Measurements from ENCODE around the gene IDUA.

IDUA gene

DNA sequence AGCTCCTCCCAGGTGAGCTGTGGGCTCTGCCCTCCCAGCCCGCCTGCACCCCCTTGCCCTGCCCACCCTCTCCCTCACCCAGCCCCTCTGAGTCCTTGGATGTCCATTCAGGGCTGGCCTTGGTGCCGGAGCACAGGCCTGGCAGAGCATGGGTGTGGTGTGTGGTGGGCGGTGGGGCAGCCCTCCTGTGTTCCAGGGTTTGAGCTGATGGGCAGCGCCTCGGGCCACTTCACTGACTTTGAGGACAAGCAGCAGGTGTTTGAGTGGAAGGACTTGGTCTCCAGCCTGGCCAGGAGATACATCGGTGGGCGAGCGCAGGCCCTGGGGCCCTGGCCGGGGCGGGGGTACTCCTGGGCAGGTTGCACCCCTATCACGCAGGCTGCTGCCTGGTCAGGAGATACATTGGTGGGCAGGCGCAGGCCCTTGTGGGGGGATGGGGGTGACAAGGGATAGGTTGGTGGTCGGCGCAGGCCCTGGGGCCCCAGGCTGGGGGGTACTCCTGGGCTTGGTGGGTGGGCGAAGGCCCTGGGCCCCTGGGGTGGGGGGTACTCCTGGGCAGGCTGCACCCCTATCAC is 13.9 kb downstream of the IDUA start:
- H3K4me3 Mint-ChIP-seq, result no peak overlapping the region
- H3K36me3 Mint-ChIP-seq (ENCODE audit: insufficient read depth), result peaks cover 4% of the 10 kb centered on the region
- DNase-seq, result no peak
- no peak for ATAC-seq (replicated peaks)
- H3K27ac Mint-ChIP-seq, result no peak overlapping the region
- peaks cover 6 to 8% of the 10 kb centered on the region in 2 donors for H3K4me1 Mint-ChIP-seq (ENCODE audit: low read depth in 2 of 2)
- H3K27me3 Mint-ChIP-seq, result peaks cover 45 to 75% of the 10 kb centered on the region in 2 donors
- no peaks in the 10 kb centered on the region for H3K9me3 Mint-ChIP-seq

DNA sequence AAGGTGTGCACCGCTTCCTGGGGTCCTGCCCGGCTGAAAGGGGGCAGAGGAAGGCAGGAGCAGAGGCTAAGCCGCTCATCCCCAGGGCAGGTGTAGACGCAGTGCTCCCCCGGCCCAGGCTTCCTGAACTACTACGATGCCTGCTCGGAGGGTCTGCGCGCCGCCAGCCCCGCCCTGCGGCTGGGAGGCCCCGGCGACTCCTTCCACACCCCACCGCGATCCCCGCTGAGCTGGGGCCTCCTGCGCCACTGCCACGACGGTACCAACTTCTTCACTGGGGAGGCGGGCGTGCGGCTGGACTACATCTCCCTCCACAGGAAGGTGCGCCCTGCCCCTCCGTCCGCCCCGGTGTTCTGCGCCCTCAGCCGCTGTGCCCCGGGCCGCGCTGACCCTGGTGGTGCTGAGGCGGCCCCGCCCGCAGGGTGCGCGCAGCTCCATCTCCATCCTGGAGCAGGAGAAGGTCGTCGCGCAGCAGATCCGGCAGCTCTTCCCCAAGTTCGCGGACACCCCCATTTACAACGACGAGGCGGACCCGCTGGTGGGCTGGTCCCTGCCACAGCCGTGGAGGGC is 14.8 kb downstream of the IDUA start:
- Mint-ChIP-seq H3K4me3 (no peak overlapping the region), H3K27me3 (peaks cover 52 to 75% of the 10 kb centered on the region in 2 donors)

DNA sequence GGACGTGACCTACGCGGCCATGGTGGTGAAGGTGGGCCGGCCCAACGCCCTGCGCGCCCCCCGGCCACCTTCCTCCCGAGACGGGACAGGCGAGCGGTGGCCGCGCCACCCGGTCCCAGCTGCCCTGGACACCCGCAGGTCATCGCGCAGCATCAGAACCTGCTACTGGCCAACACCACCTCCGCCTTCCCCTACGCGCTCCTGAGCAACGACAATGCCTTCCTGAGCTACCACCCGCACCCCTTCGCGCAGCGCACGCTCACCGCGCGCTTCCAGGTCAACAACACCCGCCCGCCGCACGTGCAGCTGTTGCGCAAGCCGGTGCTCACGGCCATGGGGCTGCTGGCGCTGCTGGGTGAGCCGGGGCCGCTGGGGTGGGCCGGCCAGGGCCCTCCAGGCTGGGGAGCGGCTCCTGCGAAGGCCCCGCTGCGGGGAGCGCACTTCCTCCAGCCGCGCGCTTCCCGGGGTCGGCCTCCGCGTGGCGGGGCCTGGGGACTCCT is 15.3 kb downstream of the IDUA start:
- Mint-ChIP-seq H3K27me3 (peaks cover 52 to 75% of the 10 kb centered on the region in 2 donors), H3K4me3 (no peak overlapping the region), H3K4me1 (ENCODE audit: low read depth in 2 of 2) (peaks cover 3 to 4% of the 10 kb centered on the region in 2 donors), H3K27ac (no peak overlapping the region), H3K36me3 (ENCODE audit: insufficient read depth) (peaks cover 4% of the 10 kb centered on the region), H3K9me3 (no peaks in the 10 kb centered on the region)
- ATAC-seq (replicated peaks) (peak; percentile 46), DNase-seq (no peak)

More for the DNA sequence above, 14.8 kb downstream of the IDUA start:
- H3K27ac Mint-ChIP-seq, result no peak overlapping the region
- H3K4me1 Mint-ChIP-seq (ENCODE audit: low read depth in 2 of 2), result peaks cover 6 to 8% of the 10 kb centered on the region in 2 donors
- no peak for ATAC-seq (replicated peaks)
- H3K9me3 Mint-ChIP-seq, result no peaks in the 10 kb centered on the region
- peaks cover 4% of the 10 kb centered on the region for H3K36me3 Mint-ChIP-seq (ENCODE audit: insufficient read depth)
- no peak for DNase-seq

DNA sequence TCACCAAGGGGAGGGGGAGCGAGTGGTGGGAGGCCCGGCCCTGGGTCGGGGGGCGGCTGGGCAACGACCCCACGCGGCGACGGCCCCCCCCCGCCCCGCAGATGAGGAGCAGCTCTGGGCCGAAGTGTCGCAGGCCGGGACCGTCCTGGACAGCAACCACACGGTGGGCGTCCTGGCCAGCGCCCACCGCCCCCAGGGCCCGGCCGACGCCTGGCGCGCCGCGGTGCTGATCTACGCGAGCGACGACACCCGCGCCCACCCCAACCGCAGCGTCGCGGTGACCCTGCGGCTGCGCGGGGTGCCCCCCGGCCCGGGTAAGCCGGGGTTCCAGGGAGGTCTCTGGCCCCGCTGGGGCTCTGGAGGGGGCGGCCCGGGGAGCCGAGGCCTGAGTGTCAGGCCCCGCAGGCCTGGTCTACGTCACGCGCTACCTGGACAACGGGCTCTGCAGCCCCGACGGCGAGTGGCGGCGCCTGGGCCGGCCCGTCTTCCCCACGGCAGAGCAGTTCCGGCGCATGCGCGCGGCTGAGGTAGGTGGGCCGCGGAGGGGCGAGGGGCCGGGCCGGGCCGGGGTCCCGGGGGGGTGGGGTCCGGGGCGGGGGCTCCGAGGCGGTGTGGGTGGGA is 15.9 kb downstream of the IDUA start:
- Mint-ChIP-seq H3K4me1 (ENCODE audit: low read depth in 2 of 2) (peaks cover 3 to 4% of the 10 kb centered on the region in 2 donors), H3K27ac (no peak overlapping the region), H3K36me3 (ENCODE audit: insufficient read depth) (peaks cover 4% of the 10 kb centered on the region), H3K27me3 (peaks cover 54 to 78% of the 10 kb centered on the region in 2 donors), H3K9me3 (no peaks in the 10 kb centered on the region), H3K4me3 (no peak overlapping the region)
- DNase-seq, result no peak
- peak; percentile 16 for ATAC-seq (replicated peaks)

DNA sequence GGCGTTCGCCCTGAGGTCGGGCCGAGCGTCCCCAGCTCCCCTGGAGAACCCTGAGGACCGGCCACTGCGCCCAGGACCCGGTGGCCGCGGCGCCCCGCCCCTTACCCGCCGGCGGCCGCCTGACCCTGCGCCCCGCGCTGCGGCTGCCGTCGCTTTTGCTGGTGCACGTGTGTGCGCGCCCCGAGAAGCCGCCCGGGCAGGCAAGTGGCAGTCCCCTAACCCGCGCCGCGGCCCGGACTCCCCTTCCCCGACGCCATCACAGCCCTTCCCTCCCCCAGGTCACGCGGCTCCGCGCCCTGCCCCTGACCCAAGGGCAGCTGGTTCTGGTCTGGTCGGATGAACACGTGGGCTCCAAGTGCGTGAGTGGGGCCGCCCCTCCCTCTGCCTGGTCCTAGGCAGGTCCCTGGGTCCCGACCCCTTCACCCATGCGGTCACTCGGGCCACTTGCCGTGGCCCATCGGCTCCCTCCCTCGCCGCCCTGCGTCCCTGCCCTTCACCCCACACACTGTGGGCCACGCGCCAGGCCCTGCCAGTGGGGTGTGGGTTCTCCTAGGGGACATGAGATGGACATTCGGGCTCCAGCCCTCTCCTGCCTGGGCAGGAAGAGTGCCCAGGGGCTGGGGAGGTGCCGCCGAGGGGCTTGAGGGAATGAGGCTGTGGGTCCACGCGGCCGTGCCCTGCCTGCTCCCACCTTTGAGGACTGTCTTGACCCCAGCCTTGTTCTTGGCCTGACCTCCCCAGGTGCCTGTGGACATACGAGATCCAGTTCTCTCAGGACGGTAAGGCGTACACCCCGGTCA is 16.6 kb downstream of the IDUA start:
- DNase-seq (no peak), ATAC-seq (replicated peaks) (no peak)
- peaks cover under 1% of the 10 kb centered on the region in 2 donors for H3K4me1 Mint-ChIP-seq (ENCODE audit: low read depth in 2 of 2)
- H3K27ac Mint-ChIP-seq, result no peak overlapping the region
- no peaks in the 10 kb centered on the region for H3K9me3 Mint-ChIP-seq
- peaks cover 55 to 78% of the 10 kb centered on the region in 2 donors for H3K27me3 Mint-ChIP-seq
- peaks cover 4% of the 10 kb centered on the region for H3K36me3 Mint-ChIP-seq (ENCODE audit: insufficient read depth)
- H3K4me3 Mint-ChIP-seq, result no peak overlapping the region

DNA sequence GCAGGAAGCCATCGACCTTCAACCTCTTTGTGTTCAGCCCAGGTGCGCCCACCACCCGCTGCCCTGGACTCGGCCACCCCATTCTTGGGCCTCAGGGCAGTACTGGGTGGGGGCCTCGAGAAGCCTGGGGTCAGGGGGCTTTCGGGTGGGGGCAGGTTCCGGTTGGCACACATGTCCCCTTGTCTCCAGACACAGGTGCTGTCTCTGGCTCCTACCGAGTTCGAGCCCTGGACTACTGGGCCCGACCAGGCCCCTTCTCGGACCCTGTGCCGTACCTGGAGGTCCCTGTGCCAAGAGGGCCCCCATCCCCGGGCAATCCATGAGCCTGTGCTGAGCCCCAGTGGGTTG is 17.2 kb downstream of the IDUA start:
- H3K9me3 Mint-ChIP-seq, result no peaks in the 10 kb centered on the region
- no peak overlapping the region for H3K27ac Mint-ChIP-seq
- ATAC-seq (replicated peaks) (no peak), DNase-seq (no peak)
- no peak overlapping the region for H3K4me3 Mint-ChIP-seq
- H3K4me1 Mint-ChIP-seq (ENCODE audit: low read depth in 2 of 2), result peaks cover 6% of the 10 kb centered on the region in 2 donors
- H3K36me3 Mint-ChIP-seq (ENCODE audit: insufficient read depth), result peaks cover 7% of the 10 kb centered on the region
- H3K27me3 Mint-ChIP-seq, result peaks cover 55 to 78% of the 10 kb centered on the region in 2 donors

DNA sequence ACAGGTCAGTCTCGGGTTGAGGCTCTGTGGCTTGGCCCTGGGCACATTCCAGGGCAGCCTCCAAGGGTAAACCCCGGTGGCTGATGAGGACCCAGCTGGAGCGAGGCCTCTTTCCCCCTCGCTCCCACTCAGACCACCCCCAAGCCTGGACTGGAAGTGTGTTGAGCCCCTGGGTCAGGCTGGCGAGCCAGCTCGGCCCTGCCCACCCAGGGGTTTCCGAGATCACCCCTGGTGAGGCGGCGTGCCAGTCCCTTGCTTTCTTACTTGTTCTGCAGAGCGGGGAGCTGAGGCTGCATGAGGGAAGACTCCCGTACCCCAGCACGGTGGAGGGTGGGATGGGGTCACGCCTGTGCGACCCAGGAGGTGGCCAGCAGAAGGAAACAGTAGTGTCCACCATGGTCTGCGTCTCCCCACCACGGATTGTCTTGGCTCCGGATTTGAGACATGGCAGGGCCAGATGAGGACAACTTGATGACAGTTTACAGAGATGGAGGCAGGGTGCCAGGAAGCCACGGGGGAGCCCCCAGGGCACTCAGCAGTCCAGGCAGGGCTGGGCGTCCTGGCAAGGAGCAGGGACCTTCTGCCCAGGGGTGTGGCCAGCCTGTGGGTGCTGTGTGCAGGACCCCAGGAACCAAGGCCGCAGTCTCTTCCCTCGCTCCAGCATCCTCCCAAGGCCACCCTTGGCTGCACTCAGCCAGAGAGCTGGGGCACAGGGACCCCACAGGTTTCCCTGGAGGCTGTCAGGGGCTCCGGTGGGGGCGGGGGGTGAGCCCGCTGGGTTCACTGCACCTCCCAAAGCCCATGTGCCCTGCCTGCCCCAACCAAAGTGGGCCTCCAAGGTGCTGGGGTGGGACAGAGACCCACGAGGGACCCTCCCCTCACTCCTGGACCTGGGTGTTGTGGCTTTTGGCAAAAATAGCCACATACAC is 18.0 kb downstream of the IDUA start:
- Mint-ChIP-seq H3K36me3 (ENCODE audit: insufficient read depth) (peaks cover 7% of the 10 kb centered on the region), H3K27ac (no peak overlapping the region), H3K9me3 (no peaks in the 10 kb centered on the region), H3K27me3 (peaks cover 50 to 74% of the 10 kb centered on the region in 2 donors), H3K4me1 (ENCODE audit: low read depth in 2 of 2) (peaks cover 8 to 9% of the 10 kb centered on the region in 2 donors), H3K4me3 (no peak overlapping the region)
- ATAC-seq (replicated peaks), result no peak
- DNase-seq, result no peak

DNA sequence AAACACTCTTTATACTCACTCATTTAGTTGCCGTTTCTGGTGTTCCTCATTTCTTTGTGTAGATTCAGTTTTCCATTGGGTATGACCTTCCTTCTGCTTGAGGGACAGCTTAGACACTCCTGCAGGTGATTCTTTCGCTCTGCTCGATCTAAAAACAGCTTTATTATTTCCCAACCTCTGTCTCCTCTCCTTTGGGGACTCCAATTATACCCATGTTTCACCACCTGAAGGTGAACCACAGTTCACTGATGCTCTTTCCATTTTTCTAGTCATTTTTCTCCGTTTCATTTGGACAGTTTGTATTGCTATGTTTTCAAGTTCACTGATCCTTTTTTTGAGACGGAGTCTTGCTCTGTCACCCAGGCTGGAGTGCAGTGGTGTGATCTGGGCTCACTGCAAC is 20.0 kb downstream of the IDUA start:
- no peak overlapping the region for H3K27ac Mint-ChIP-seq
- H3K9me3 Mint-ChIP-seq, result no peaks in the 10 kb centered on the region
- peaks cover 13 to 15% of the 10 kb centered on the region in 2 donors for H3K4me1 Mint-ChIP-seq (ENCODE audit: low read depth in 2 of 2)
- DNase-seq (no peak), ATAC-seq (replicated peaks) (no peak)
- no peak overlapping the region for H3K4me3 Mint-ChIP-seq
- H3K36me3 Mint-ChIP-seq (ENCODE audit: insufficient read depth), result peaks cover 20% of the 10 kb centered on the region
- peaks cover 43 to 60% of the 10 kb centered on the region in 2 donors for H3K27me3 Mint-ChIP-seq

DNA sequence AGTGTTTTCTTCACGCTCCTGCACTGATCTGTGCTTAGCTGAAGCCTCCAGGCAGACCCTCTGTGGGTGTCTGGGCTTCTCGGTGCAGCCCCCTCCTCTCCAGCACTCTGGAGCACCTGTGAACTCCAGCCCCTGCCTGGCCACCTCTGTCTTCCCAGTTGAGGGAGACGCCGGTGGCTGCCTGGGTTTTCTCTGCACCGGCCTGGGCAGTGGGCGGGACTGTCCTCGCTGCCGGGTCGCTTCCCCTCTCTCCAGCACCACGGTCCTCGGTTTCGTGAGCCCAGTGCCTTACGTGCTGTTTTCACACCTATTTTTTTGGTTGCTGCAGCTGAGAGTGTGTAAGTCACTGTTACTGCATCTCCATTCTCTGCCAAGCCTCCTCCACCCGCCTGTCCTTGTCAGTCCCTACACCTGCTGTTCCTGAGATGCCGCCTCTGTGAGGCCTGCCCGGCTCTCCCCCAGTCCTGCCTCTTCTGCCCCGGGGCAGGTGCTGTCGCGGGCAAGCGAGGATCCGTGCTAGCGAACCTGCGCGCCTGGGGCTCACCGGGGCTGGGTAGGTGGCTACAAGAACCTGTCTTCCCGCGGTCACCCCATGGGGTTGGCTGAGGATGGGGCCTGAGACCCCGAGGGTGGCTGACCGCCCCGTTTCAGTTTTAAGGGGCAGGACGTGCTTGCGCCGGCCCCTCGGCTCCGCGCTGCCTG is 22.1 kb downstream of the IDUA start:
- DNase-seq, result peak; percentile 28 to 51 (median 28)

DNA sequence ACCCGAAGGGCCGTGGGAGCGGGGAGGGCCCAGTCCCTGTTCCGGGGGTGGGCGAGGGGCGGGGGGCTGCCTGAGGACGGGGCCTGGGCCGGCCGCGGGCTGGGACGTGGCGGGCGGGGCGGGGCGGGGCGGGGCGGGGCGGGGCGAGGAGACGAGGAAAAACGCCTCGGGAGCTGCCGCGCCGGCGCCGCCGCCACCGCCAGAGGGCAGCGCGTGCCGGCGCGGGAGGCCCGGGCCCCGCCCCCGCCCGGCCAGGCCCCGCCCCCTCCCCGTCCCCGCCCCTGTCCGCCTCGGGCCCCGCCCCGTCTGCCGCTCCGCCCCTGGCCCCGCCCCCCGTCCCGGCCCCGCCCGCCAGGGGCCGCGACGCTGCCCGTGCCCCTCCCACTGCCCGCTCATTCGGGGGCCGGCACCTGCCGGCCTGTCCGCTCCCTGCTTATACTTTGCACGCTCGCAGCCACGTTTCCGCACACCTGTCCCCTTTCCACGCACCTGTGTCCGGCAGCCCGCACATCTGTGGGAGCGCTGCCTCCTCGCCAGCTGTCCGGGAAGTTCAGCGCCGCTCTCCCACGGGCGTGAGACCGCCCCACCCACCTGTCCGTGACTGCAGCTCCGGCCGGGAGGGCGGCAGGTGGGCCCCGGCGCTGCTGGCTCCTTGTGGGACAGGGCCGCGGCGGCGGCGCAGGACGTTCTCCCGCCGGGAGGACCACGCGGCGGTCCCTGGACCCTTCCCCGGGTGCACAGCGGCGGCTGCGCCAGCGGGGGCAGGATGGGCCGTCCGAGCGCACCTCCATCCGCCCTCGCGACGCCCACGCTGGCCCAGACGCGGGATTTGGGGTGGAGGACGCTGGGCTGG is 22.9 kb downstream of the IDUA start:
- peak overlapping the region; percentile 84 to 88 for H3K4me3 Mint-ChIP-seq
- H3K4me1 Mint-ChIP-seq (ENCODE audit: low read depth in 2 of 2), result peaks cover 13 to 17% of the 10 kb centered on the region in 2 donors
- peaks cover 20% of the 10 kb centered on the region for H3K36me3 Mint-ChIP-seq (ENCODE audit: insufficient read depth)
- H3K9me3 Mint-ChIP-seq, result no peaks in the 10 kb centered on the region
- DNase-seq (peak; percentile 59 to 64 (median 62)), ATAC-seq (replicated peaks) (peak; percentile 33)
- peaks cover 34 to 46% of the 10 kb centered on the region in 2 donors for H3K27me3 Mint-ChIP-seq
- H3K27ac Mint-ChIP-seq, result peak overlapping the region; percentile 87 to 90

More for the DNA sequence above, 22.1 kb downstream of the IDUA start:
- ATAC-seq (replicated peaks), result peak; percentile 13
- no peak overlapping the region for H3K27ac Mint-ChIP-seq
- peaks cover 20% of the 10 kb centered on the region for H3K36me3 Mint-ChIP-seq (ENCODE audit: insufficient read depth)
- no peaks in the 10 kb centered on the region for H3K9me3 Mint-ChIP-seq
- peaks cover 42 to 54% of the 10 kb centered on the region in 2 donors for H3K27me3 Mint-ChIP-seq
- H3K4me1 Mint-ChIP-seq (ENCODE audit: low read depth in 2 of 2), result peaks cover 13 to 17% of the 10 kb centered on the region in 2 donors
- H3K4me3 Mint-ChIP-seq, result peak overlapping the region; percentile 81 to 83

DNA sequence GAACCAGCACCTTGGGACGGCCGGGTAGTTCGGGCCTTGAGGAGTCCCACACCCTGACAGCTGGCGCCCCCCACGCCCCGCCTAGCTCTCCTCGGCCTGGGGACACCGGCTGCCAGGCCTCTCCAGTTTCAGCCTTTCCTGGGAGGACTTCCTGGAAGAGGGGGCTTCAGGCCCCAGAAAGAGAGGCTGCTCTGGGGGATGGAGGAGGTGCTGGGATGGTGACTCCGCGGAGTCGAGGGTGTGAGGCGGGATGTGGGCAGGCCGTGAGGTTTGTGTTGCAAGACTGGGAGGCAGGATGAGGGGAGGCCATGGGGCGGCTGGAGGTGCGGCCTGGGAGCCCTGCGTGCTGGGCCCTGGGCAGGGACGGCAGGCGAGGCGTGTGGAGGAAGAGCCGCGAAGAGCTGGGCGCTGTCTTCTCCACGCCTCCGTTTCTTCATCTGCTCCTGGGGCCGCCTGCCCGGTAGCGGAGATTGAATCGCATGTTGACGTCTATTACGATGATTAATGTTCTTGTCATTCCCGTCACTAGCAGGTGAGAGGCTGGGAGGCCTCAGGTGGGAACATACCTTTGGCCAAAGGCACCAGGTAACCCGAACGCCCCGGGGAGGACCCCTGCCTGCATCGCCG is 23.7 kb downstream of the IDUA start:
- H3K4me3 Mint-ChIP-seq, result peak overlapping the region; percentile 84 to 88
- H3K36me3 Mint-ChIP-seq (ENCODE audit: insufficient read depth), result peaks cover 20% of the 10 kb centered on the region
- no peaks in the 10 kb centered on the region for H3K9me3 Mint-ChIP-seq
- peak; percentile 72 to 74 (median 73) for DNase-seq
- peaks cover 31 to 39% of the 10 kb centered on the region in 2 donors for H3K27me3 Mint-ChIP-seq
- H3K4me1 Mint-ChIP-seq (ENCODE audit: low read depth in 2 of 2), result peaks cover 13 to 17% of the 10 kb centered on the region in 2 donors
- peak overlapping the region; percentile 87 to 90 for H3K27ac Mint-ChIP-seq
- peak; percentile 66 for ATAC-seq (replicated peaks)
